ENCODE measurements around the gene MATCAP1. TPM values are rescaled to one million over a fixed set of nuclear protein-coding genes. Genes with fewer than 3 reads are reported as not detected.

Gene MATCAP1
- total RNA-seq, 1 experiment from 2014 or later: 40.8 TPM

DNA sequence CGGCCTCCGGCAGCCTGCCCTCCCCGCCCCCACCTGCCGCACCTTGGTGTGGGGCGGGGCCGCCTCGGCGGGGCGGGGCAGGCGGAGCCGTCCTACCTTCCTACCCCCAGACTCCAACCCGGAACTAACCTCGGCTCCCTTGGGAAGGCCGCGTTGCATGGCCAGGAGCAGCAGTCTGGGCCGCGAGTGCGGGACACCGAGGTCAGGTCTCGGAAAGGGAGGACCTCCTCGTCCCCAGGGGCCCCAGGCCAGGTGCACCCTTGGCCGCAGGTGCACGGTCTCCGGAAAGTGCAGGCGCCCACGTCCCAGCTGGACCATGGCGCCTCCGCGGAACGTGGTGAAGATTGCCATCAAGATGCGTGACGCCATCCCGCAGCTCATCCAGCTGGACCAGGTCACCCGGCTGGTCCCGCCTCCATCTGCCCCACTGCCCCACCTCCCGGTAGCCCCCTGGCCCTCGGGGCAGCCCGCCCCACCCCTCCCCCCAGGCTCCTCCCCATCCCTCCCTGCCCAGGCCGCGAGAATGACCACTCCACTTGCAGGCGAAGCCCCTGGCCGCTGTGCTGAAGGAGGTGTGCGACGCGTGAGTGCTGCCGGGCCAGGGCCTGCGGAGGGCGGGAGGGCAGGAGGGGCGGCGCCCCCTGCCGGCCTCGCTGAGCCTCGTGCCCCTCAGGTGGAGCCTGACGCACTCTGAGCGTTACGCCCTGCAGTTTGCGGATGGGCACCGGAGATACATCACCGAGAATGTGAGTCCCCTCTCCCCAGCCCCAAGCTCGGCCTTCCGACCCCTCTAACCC lies 15.4 kb upstream of the MATCAP1 start, which contains the start of gene ELMO3 (continued):
- TF ChIP-seq, protein P1, sequence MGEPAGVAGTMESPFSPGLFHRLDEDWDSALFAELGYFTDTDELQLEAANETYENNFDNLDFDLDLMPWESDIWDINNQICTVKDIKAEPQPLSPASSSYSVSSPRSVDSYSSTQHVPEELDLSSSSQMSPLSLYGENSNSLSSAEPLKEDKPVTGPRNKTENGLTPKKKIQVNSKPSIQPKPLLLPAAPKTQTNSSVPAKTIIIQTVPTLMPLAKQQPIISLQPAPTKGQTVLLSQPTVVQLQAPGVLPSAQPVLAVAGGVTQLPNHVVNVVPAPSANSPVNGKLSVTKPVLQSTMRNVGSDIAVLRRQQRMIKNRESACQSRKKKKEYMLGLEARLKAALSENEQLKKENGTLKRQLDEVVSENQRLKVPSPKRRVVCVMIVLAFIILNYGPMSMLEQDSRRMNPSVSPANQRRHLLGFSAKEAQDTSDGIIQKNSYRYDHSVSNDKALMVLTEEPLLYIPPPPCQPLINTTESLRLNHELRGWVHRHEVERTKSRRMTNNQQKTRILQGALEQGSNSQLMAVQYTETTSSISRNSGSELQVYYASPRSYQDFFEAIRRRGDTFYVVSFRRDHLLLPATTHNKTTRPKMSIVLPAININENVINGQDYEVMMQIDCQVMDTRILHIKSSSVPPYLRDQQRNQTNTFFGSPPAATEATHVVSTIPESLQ (CRISPR knock-in tag; IDR thresholded peaks at IDR 0.05): no peak
- TF ChIP-seq, protein P2, sequence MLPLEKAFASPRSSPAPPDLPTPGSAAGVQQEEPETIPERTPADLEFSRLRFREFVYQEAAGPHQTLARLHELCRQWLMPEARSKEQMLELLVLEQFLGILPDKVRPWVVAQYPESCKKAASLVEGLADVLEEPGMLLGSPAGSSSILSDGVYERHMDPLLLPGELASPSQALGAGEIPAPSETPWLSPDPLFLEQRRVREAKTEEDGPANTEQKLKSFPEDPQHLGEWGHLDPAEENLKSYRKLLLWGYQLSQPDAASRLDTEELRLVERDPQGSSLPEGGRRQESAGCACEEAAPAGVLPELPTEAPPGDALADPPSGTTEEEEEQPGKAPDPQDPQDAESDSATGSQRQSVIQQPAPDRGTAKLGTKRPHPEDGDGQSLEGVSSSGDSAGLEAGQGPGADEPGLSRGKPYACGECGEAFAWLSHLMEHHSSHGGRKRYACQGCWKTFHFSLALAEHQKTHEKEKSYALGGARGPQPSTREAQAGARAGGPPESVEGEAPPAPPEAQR (CRISPR knock-in tag; IDR thresholded peaks at IDR 0.05): no peak
- 0 out of 2 replicates have a peak, but pooled peaks have one; percentile 18 for TF ChIP-seq ZNF317 (CRISPR knock-in tag; IDR thresholded peaks at IDR 0.05; ENCODE audit: borderline replicate concordance, low read depth)
- TF ChIP-seq, protein P3, sequence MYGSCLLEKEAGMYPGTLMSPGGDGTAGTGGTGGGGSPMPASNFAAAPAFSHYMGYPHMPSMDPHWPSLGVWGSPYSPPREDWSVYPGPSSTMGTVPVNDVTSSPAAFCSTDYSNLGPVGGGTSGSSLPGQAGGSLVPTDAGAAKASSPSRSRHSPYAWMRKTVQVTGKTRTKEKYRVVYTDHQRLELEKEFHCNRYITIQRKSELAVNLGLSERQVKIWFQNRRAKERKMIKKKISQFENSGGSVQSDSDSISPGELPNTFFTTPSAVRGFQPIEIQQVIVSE (CRISPR knock-in tag; IDR thresholded peaks at IDR 0.05; ENCODE audit: borderline replicate concordance): no peak
- TF ChIP-seq FOXP1 (CRISPR knock-in tag; IDR thresholded peaks at IDR 0.05; ENCODE audit: borderline replicate concordance): peak; percentile 61; the same call in 1 of the 2 replicates
- TF ChIP-seq ZNF219 (CRISPR knock-in tag; IDR thresholded peaks at IDR 0.05; ENCODE audit: borderline replicate concordance): no peak
- TF ChIP-seq GRHL2 (CRISPR knock-in tag; IDR thresholded peaks at IDR 0.05; ENCODE audit: insufficient replicate concordance, severe bottlenecking): no peak
- TF ChIP-seq MYBL2 (CRISPR knock-in tag; IDR thresholded peaks at IDR 0.05): peak; percentile 52; the same call in 1 of the 2 replicates
- 0 out of 2 replicates have a peak, but pooled peaks have one; percentile 56 for TF ChIP-seq RELA (CRISPR knock-in tag; IDR thresholded peaks at IDR 0.05; ENCODE audit: borderline replicate concordance)
- peak; percentile 35; the same call in 1 of the 2 replicates for TF ChIP-seq CREM (CRISPR knock-in tag; IDR thresholded peaks at IDR 0.05)
- TF ChIP-seq ATF1 (CRISPR knock-in tag; IDR thresholded peaks at IDR 0.05): no peak
- TF ChIP-seq, protein P4, sequence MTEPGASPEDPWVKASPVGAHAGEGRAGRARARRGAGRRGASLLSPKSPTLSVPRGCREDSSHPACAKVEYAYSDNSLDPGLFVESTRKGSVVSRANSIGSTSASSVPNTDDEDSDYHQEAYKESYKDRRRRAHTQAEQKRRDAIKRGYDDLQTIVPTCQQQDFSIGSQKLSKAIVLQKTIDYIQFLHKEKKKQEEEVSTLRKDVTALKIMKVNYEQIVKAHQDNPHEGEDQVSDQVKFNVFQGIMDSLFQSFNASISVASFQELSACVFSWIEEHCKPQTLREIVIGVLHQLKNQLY (CRISPR knock-in tag; IDR thresholded peaks at IDR 0.05): no peak
- TF ChIP-seq PRRX2 (CRISPR knock-in tag; IDR thresholded peaks at IDR 0.05): peak; percentile 25; the same call in 1 of the 2 replicates
- TF ChIP-seq IRF2 (CRISPR knock-in tag; IDR thresholded peaks at IDR 0.05; ENCODE audit: borderline replicate concordance, low read depth): no peak
- TF ChIP-seq, protein P5, sequence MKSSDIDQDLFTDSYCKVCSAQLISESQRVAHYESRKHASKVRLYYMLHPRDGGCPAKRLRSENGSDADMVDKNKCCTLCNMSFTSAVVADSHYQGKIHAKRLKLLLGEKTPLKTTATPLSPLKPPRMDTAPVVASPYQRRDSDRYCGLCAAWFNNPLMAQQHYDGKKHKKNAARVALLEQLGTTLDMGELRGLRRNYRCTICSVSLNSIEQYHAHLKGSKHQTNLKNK (CRISPR knock-in tag; IDR thresholded peaks at IDR 0.05): no peak
- TF ChIP-seq ZBTB21 (CRISPR knock-in tag; IDR thresholded peaks at IDR 0.05; ENCODE audit: borderline replicate concordance): no peak
- TF ChIP-seq OVOL2 (CRISPR knock-in tag; IDR thresholded peaks at IDR 0.05; ENCODE audit: borderline replicate concordance): no peak
- no peak for TF ChIP-seq TCF7 (CRISPR knock-in tag; IDR thresholded peaks at IDR 0.05; ENCODE audit: low read depth)
- TF ChIP-seq, protein P6, sequence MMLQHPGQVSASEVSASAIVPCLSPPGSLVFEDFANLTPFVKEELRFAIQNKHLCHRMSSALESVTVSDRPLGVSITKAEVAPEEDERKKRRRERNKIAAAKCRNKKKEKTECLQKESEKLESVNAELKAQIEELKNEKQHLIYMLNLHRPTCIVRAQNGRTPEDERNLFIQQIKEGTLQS (CRISPR knock-in tag; conservative IDR thresholded peaks at IDR 0.05): no peak
- TF ChIP-seq, protein P7, sequence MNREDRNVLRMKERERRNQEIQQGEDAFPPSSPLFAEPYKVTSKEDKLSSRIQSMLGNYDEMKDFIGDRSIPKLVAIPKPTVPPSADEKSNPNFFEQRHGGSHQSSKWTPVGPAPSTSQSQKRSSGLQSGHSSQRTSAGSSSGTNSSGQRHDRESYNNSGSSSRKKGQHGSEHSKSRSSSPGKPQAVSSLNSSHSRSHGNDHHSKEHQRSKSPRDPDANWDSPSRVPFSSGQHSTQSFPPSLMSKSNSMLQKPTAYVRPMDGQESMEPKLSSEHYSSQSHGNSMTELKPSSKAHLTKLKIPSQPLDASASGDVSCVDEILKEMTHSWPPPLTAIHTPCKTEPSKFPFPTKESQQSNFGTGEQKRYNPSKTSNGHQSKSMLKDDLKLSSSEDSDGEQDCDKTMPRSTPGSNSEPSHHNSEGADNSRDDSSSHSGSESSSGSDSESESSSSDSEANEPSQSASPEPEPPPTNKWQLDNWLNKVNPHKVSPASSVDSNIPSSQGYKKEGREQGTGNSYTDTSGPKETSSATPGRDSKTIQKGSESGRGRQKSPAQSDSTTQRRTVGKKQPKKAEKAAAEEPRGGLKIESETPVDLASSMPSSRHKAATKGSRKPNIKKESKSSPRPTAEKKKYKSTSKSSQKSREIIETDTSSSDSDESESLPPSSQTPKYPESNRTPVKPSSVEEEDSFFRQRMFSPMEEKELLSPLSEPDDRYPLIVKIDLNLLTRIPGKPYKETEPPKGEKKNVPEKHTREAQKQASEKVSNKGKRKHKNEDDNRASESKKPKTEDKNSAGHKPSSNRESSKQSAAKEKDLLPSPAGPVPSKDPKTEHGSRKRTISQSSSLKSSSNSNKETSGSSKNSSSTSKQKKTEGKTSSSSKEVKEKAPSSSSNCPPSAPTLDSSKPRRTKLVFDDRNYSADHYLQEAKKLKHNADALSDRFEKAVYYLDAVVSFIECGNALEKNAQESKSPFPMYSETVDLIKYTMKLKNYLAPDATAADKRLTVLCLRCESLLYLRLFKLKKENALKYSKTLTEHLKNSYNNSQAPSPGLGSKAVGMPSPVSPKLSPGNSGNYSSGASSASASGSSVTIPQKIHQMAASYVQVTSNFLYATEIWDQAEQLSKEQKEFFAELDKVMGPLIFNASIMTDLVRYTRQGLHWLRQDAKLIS (CRISPR knock-in tag; IDR thresholded peaks at IDR 0.05; ENCODE audit: borderline replicate concordance): no peak
- TF ChIP-seq ZNF138 (CRISPR knock-in tag; conservative IDR thresholded peaks at IDR 0.05): no peak; the same call in 1 of the 2 replicates
- TF ChIP-seq EMX1 (CRISPR knock-in tag; IDR thresholded peaks at IDR 0.05): no peak
- TF ChIP-seq TEAD1 (CRISPR knock-in tag; IDR thresholded peaks at IDR 0.05): 0 out of 2 replicates have a peak, but pooled peaks have one; percentile 40
- peak; percentile 90 for TF ChIP-seq ZNF416 (CRISPR knock-in tag; IDR thresholded peaks at IDR 0.05)
- TF ChIP-seq SOX15 (CRISPR knock-in tag; IDR thresholded peaks at IDR 0.05): no peak
- no peak for TF ChIP-seq NR3C1 (CRISPR knock-in tag; conservative IDR thresholded peaks at IDR 0.05; ENCODE audit: low read depth)
- TF ChIP-seq, protein P8, sequence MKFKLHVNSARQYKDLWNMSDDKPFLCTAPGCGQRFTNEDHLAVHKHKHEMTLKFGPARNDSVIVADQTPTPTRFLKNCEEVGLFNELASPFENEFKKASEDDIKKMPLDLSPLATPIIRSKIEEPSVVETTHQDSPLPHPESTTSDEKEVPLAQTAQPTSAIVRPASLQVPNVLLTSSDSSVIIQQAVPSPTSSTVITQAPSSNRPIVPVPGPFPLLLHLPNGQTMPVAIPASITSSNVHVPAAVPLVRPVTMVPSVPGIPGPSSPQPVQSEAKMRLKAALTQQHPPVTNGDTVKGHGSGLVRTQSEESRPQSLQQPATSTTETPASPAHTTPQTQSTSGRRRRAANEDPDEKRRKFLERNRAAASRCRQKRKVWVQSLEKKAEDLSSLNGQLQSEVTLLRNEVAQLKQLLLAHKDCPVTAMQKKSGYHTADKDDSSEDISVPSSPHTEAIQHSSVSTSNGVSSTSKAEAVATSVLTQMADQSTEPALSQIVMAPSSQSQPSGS (CRISPR knock-in tag; IDR thresholded peaks at IDR 0.05; ENCODE audit: borderline replicate concordance, low read depth): no peak
- TF ChIP-seq KAT7 (CRISPR knock-in tag; IDR thresholded peaks at IDR 0.05; ENCODE audit: borderline replicate concordance): no peak

Measured in WTC11 (cell line).